ENCODE results near the gene FBXO40.
"Not testable (repeated sequence)": the region's sequence is repeated elsewhere in the genome, so short reads cannot be mapped to it uniquely, and the experiment has no call there.

The FBXO40 gene
- 0 to 2.1 (median 0) reads per million in 17 experiments for total RNA-seq

GRCh38 chr3:121592856-121593702 is at the start of gene FBXO40:
TSS of gene FBXO40 (plus strand) at chr3:121593379. CDS start at chr3:121620576, 27,197 bp downstream.
- no peak for DNase-seq

GRCh38 chr3:121545049-121545573 is 48.1 kb upstream of the FBXO40 start:
- peak; percentile 10 to 30 (median 16) for DNase-seq

- DNase-seq = peak; percentile 96 to 98 (median 98)
Measured at GRCh38 chr3:121545574-121546455, 47.4 kb upstream of the FBXO40 start, which contains the start of gene POLQ. TSS of gene POLQ (minus strand) at chr3:121545988. CDS start at chr3:121545877, 111 bp downstream.

GRCh38 chr3:121552379-121552778 is 40.8 kb upstream of the FBXO40 start:
- no peak for DNase-seq

GRCh38 chr3:121552797-121553196 is 40.4 kb upstream of the FBXO40 start:
- DNase-seq = no peak

GRCh38 chr3:121557426-121557934 is 35.7 kb upstream of the FBXO40 start:
- DNase-seq = no peak

- no peak for DNase-seq
Measured at GRCh38 chr3:121562148-121562547, 31.0 kb upstream of the FBXO40 start.

GRCh38 chr3:121566773-121567172 is 26.4 kb upstream of the FBXO40 start:
- no peak for DNase-seq

- DNase-seq = no peak
Measured at GRCh38 chr3:121567649-121568048, 25.5 kb upstream of the FBXO40 start, which contains the start of gene ARGFX. TSS of gene ARGFX (plus strand) at chr3:121567949. CDS start at chr3:121570714, 2,765 bp downstream.

- DNase-seq = no peak
Measured at GRCh38 chr3:121574449-121574848, 18.7 kb upstream of the FBXO40 start.

GRCh38 chr3:121581691-121582090 is 11.5 kb upstream of the FBXO40 start:
- DNase-seq = no peak

GRCh38 chr3:121584418-121584817 is 8.8 kb upstream of the FBXO40 start:
- DNase-seq = no peak

- not testable (repeated sequence) for DNase-seq
Measured at GRCh38 chr3:121593806-121594205, 627 bp downstream of the FBXO40 start.

GRCh38 chr3:121594850-121595249 is 1.7 kb downstream of the FBXO40 start:
- no peak for DNase-seq

GRCh38 chr3:121595765-121596406 is 2.7 kb downstream of the FBXO40 start:
- no peak for DNase-seq

- no peak for DNase-seq
Measured at GRCh38 chr3:121598564-121598963, 5.4 kb downstream of the FBXO40 start.

GRCh38 chr3:121599900-121600299 is 6.7 kb downstream of the FBXO40 start:
- DNase-seq = not testable (repeated sequence)

- no peak for DNase-seq
Measured at GRCh38 chr3:121601212-121601812, 8.1 kb downstream of the FBXO40 start.

- DNase-seq = no peak
Measured at GRCh38 chr3:121604759-121605158, 11.6 kb downstream of the FBXO40 start.

- no peak for DNase-seq
Measured at GRCh38 chr3:121606106-121606505, 12.9 kb downstream of the FBXO40 start.

- DNase-seq = no peak
Measured at GRCh38 chr3:121619691-121620090, 26.5 kb downstream of the FBXO40 start.

- no peak for DNase-seq
Measured at GRCh38 chr3:121621491-121621890, 28.3 kb downstream of the FBXO40 start.

Measured in suppressor macrophage (primary cell).